RWPE2 (cell line): ENCODE data around the gene NUDT6.
A peak's percentile ranks its signal among the peaks of the same experiment; 100 is the strongest.
"Not testable (repeated sequence)": the region's sequence is repeated elsewhere in the genome, so short reads cannot be mapped to it uniquely, and the experiment has no call there.

ENCODE experiments used
- ATAC-seq: fragments of 200-7000 bp; cut with Tn5 transposase; 3 replicates; pipeline ENCODE4 v1.9.1; 2021; ENCODE audit warnings: low read depth
- DNase-seq: peaks from one replicate; pipeline ENCODE4 v3.0.0-alpha.2; 2020; ENCODE audit warnings: low spot score
- H3K27ac ChIP-seq: fragments of 450-650 bp; 2 replicates; pipeline ENCODE4 v1.5.1; 2017; ENCODE audit warnings: mild to moderate bottlenecking; ENCODE audit not compliant: poor library complexity, severe bottlenecking
- H3K27me3 ChIP-seq: fragments of 250-450 bp; sonication (Bioruptor Pico); 2 replicates; pipeline ENCODE4 v1.5.1; 2021; ENCODE audit warnings: mild to moderate bottlenecking, moderate library complexity; ENCODE audit not compliant: insufficient read depth, poor library complexity, severe bottlenecking
- H3K36me3 ChIP-seq: fragments of 250-450 bp; sonication (Bioruptor Pico); 2 replicates; pipeline ENCODE4 v1.5.1; 2020; ENCODE audit warnings: low read depth, mild to moderate bottlenecking, moderate library complexity
- H3K4me1 ChIP-seq: fragments of 250-450 bp; sonication (Bioruptor Pico); 2 replicates; pipeline ENCODE4 v1.5.1; 2021; ENCODE audit warnings: mild to moderate bottlenecking, moderate library complexity; ENCODE audit not compliant: insufficient read depth, poor library complexity, severe bottlenecking
- H3K4me3 ChIP-seq: fragments of 250-450 bp; sonication (Bioruptor Pico); 2 replicates; pipeline ENCODE4 v1.5.1; 2021; ENCODE audit warnings: mild to moderate bottlenecking, moderate library complexity; ENCODE audit not compliant: severe bottlenecking
- H3K9me3 ChIP-seq: fragments of 250-450 bp; sonication (Bioruptor Pico); 2 replicates; pipeline ENCODE4 v1.5.1; 2021; ENCODE audit warnings: mild to moderate bottlenecking, moderate library complexity; ENCODE audit not compliant: severe bottlenecking
- CTCF ChIP-seq: fragments of 450-650 bp; IDR thresholded peaks from one replicate; pipeline ENCODE4 v1.5.1; 2017; ENCODE audit warnings: mild to moderate bottlenecking, moderate library complexity; ENCODE audit not compliant: poor library complexity, severe bottlenecking

The NUDT6 gene

GRCh38 chr4:122873821-122874593 is 48.4 kb downstream of the NUDT6 start:
- no peak for TF ChIP-seq CTCF
- DNase-seq = no peak
- H3K27ac ChIP-seq = peak overlapping the region; percentile 75
- peaks cover 23% of the 10 kb centered on the region for H3K36me3 ChIP-seq
- H3K27me3 ChIP-seq = no peaks in the 10 kb centered on the region
- ATAC-seq = peak; percentile 93
- no peaks in the 10 kb centered on the region for H3K9me3 ChIP-seq
- no peak overlapping the region for H3K4me3 ChIP-seq
- peaks cover 22% of the 10 kb centered on the region for H3K4me1 ChIP-seq

DNA sequence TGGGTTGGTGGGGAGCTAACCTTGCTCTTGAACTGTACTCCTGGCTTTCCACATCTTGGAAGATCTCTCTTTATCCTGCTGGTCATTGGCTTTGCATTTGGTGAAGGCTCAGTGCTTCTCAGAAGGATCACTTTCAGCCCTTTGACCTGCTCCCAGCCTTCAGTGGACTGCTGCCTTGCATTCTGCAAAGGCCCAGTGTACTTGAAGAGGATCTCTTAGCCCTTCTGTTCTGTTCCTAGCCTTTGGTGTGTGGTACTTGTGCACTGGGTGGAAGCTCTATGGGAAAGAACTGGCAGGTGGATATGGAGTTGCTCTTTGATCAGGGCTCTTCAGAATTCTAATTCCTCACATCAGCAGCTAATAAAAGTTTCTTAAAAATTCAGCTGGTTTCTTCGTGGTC is 49.3 kb downstream of the NUDT6 start:
- no peak overlapping the region for H3K4me3 ChIP-seq
- H3K27me3 ChIP-seq = no peaks in the 10 kb centered on the region
- H3K4me1 ChIP-seq = peaks cover 22% of the 10 kb centered on the region
- peak; percentile 26; the same call in 1 of the 3 replicates for ATAC-seq
- TF ChIP-seq CTCF = no peak
- H3K36me3 ChIP-seq = peaks cover 23% of the 10 kb centered on the region
- peak overlapping the region; percentile 75 for H3K27ac ChIP-seq
- DNase-seq = no peak
- H3K9me3 ChIP-seq = no peaks in the 10 kb centered on the region

- H3K36me3 ChIP-seq, H3K27me3 ChIP-seq, ATAC-seq, DNase-seq, H3K4me1 ChIP-seq, H3K27ac ChIP-seq, H3K9me3 ChIP-seq, H3K4me3 ChIP-seq: not testable (repeated sequence)
Observed at GRCh38 chr4:122868235-122868634, 54.2 kb downstream of the NUDT6 start.

- Histone ChIP-seq H3K9me3 (no peaks in the 10 kb centered on the region), H3K27ac (no peak overlapping the region), H3K4me1 (peaks cover 3% of the 10 kb centered on the region), H3K36me3 (no peaks in the 10 kb centered on the region), H3K27me3 (no peaks in the 10 kb centered on the region), H3K4me3 (no peak overlapping the region)
- no peak for TF ChIP-seq CTCF
- DNase-seq = no peak
- no peak for ATAC-seq
Observed at GRCh38 chr4:122865425-122865824, 57.0 kb downstream of the NUDT6 start.

DNA sequence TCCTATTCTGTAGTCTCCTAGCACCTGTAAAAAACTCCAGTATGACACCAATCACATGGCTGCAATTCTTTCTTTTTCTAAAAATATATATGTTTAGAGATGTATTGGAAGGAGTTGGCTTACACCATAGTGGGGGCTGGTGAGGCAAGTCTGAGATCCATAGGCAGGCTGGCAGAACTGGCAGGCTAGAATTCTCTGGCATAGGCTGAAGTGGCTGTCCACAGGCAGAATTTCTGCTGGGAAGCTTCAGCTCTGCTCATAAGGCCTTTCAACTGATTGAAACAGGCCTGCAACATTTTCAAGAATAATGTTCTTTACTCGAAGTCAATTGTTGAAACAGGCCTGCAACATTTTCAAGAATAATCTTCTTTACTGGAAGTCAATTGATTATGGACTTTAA is 58.8 kb downstream of the NUDT6 start:
- no peaks in the 10 kb centered on the region for H3K27me3 ChIP-seq
- no peaks in the 10 kb centered on the region for H3K9me3 ChIP-seq
- peaks cover 3% of the 10 kb centered on the region for H3K4me1 ChIP-seq
- no peaks in the 10 kb centered on the region for H3K36me3 ChIP-seq
- no peak overlapping the region for H3K4me3 ChIP-seq
- TF ChIP-seq CTCF = no peak
- no peak for DNase-seq
- H3K27ac ChIP-seq = no peak overlapping the region
- ATAC-seq = no peak
